GM21737 (cell line): Measurements from ENCODE around the gene TSPAN3.

Experiments
- ATAC-seq: cut with Tn5 transposase; IDR thresholded peaks from one replicate; pipeline ENCODE4 v1.9.1; 2021; ENCODE audit warnings: mild to moderate bottlenecking, moderate library complexity; ENCODE audit not compliant: unreplicated experiment

The TSPAN3 gene

GRCh38 chr15:77035584-77035983, 35.3 kb downstream of the TSPAN3 start:
- no peak for ATAC-seq

GRCh38 chr15:77034695-77035489, 36.0 kb downstream of the TSPAN3 start:
- no peak for ATAC-seq

GRCh38 chr15:77033729-77034671, 36.9 kb downstream of the TSPAN3 start:
- no peak for ATAC-seq

GRCh38 chr15:77033417-77033728, 37.5 kb downstream of the TSPAN3 start:
- ATAC-seq, result no peak

- no peak for ATAC-seq
Measured at GRCh38 chr15:77032647-77033416, 38.1 kb downstream of the TSPAN3 start.

GRCh38 chr15:77032052-77032646, 38.8 kb downstream of the TSPAN3 start:
- ATAC-seq, result no peak

GRCh38 chr15:77031376-77032050, 39.4 kb downstream of the TSPAN3 start:
- peak; percentile 49 for ATAC-seq

GRCh38 chr15:77030928-77031375, 40.0 kb downstream of the TSPAN3 start:
- no peak for ATAC-seq

- no peak for ATAC-seq
Measured at GRCh38 chr15:77030048-77030927, 40.6 kb downstream of the TSPAN3 start.

GRCh38 chr15:77029166-77030047, 41.5 kb downstream of the TSPAN3 start:
- no peak for ATAC-seq

- ATAC-seq, result no peak
Measured at GRCh38 chr15:77028451-77029165, 42.3 kb downstream of the TSPAN3 start.

- ATAC-seq, result no peak
Measured at GRCh38 chr15:77027697-77028450, 43.0 kb downstream of the TSPAN3 start.

- ATAC-seq, result no peak
Measured at GRCh38 chr15:77027111-77027696, 43.7 kb downstream of the TSPAN3 start.

- no peak for ATAC-seq
Measured at GRCh38 chr15:77026501-77027110, 44.3 kb downstream of the TSPAN3 start.

GRCh38 chr15:77025941-77026411, 44.9 kb downstream of the TSPAN3 start:
- no peak for ATAC-seq
